Skin epidermis (tissue), 12 donors: ENCODE results near the gene PRXL2C.
A peak's percentile ranks its signal among the peaks of the same experiment; 100 is the strongest.
"Not testable (repeated sequence)": the region's sequence is repeated elsewhere in the genome, so short reads cannot be mapped to it uniquely, and the experiment has no call there.

Source experiments
- H3K27ac ChIP-seq, 21 experiments: fragments of 200-600 bp; sonication (generic) in 11 of 21; one replicate each; pipeline ENCODE4 v1.5.0; 2020; ENCODE audit warnings: mild to moderate bottlenecking in 3 of 21, inconsistent platforms in 2 of 21, moderate library complexity in 2 of 21
- H3K4me3 ChIP-seq, 7 experiments: fragments of 200-600 bp; sonication (generic) in 2 of 7; one replicate each; pipeline ENCODE4 v1.5.0; 2020; ENCODE audit warnings: inconsistent platforms in 2 of 7, mild to moderate bottlenecking in 2 of 7, moderate library complexity in 1 of 7

The PRXL2C gene

GRCh38 chr9:96615411-96615810 lies 39.7 kb downstream of the PRXL2C start:
- Histone ChIP-seq H3K4me3 (no peak overlapping the region), H3K27ac (peak overlapping the region in 1 of 21 experiments; percentile 22)

- H3K27ac ChIP-seq, result peak overlapping the region in 1 of 21 experiments; percentile 22
These were observed 40.5 kb downstream of the PRXL2C start for GRCh38 chr9:96614664-96615063.

GRCh38 chr9:96612966-96613589 lies 42.0 kb downstream of the PRXL2C start:
- H3K27ac ChIP-seq, result peak overlapping the region in 2 of 21 experiments; percentile 12 to 17

More at GRCh38 chr9:96614664-96615063, 40.5 kb downstream of the PRXL2C start:
- H3K4me3 ChIP-seq, result not testable (repeated sequence)

GRCh38 chr9:96612105-96612965 lies 42.8 kb downstream of the PRXL2C start:
- Histone ChIP-seq H3K4me3 (no peak overlapping the region), H3K27ac (peak overlapping the region in 4 of 21 experiments; percentile 12 to 54 (median 30))

More at GRCh38 chr9:96612966-96613589, 42.0 kb downstream of the PRXL2C start:
- H3K4me3 ChIP-seq, result no peak overlapping the region

- Histone ChIP-seq H3K4me3 (no peak overlapping the region), H3K27ac (peak overlapping the region in 4 of 21 experiments; percentile 8 to 54 (median 30))
These were observed 43.8 kb downstream of the PRXL2C start for GRCh38 chr9:96611302-96611701.

- Histone ChIP-seq H3K27ac (no peak overlapping the region), H3K4me3 (no peak overlapping the region)
These were observed 45.4 kb downstream of the PRXL2C start for GRCh38 chr9:96609732-96610131.

GRCh38 chr9:96607971-96608370 lies 47.1 kb downstream of the PRXL2C start:
- Histone ChIP-seq H3K4me3 (no peak overlapping the region), H3K27ac (no peak overlapping the region)

- Histone ChIP-seq H3K27ac (no peak overlapping the region), H3K4me3 (no peak overlapping the region)
These were observed 49.8 kb downstream of the PRXL2C start for GRCh38 chr9:96605328-96605727.

GRCh38 chr9:96604004-96604319 lies 51.2 kb downstream of the PRXL2C start:
- Histone ChIP-seq H3K27ac (peak overlapping the region in 8 of 21 experiments; percentile 3 to 78 (median 55)), H3K4me3 (no peak overlapping the region)

- Histone ChIP-seq H3K4me3 (no peak overlapping the region), H3K27ac (peak overlapping the region in 8 of 21 experiments; percentile 3 to 78 (median 55))
These were observed 51.7 kb downstream of the PRXL2C start for GRCh38 chr9:96603305-96604003.

- Histone ChIP-seq H3K4me3 (no peak overlapping the region), H3K27ac (no peak overlapping the region)
These were observed 55.8 kb downstream of the PRXL2C start for GRCh38 chr9:96599298-96599697.

- Histone ChIP-seq H3K27ac (no peak overlapping the region), H3K4me3 (no peak overlapping the region)
These were observed 58.5 kb downstream of the PRXL2C start for GRCh38 chr9:96596601-96597111.
